ENCODE results near the gene SIK2. TPM values are rescaled to one million over a fixed set of nuclear protein-coding genes. Genes with fewer than 3 reads are reported as not detected.

The SIK2 gene
- polyA plus RNA-seq, 1 experiment: 23.4 TPM

GRCh38 chr11:111672949-111673348 is 70.7 kb downstream of the SIK2 start:
- no peaks in the 10 kb centered on the region for H3K27me3 ChIP-seq (ENCODE audit: control insufficient read depth, insufficient read depth, low read length)
- POLR2A ChIA-PET: no interaction called here
- CTCF ChIA-PET: interaction anchor here (0.6 to 1.0 kb wide), 2 partner anchors 68 to 359 kb away, joined by 3 to 4 read pairs; no protein-coding TSS in a partner anchor
- H3K4me3 ChIP-seq (ENCODE audit: low read depth, low read length): no peak overlapping the region
- no peak for TF ChIP-seq CTCF (IDR thresholded peaks at IDR 0.05; ENCODE audit: low read depth, low read length)
- DNase-seq (ENCODE audit: low read depth, low spot score): no peak
- no peak overlapping the region for H3K27ac ChIP-seq (ENCODE audit: low read depth, low read length)
- H3K9me3 ChIP-seq (ENCODE audit: control insufficient read depth, insufficient read depth, low read length): no peaks in the 10 kb centered on the region

- DNase-seq (ENCODE audit: low read depth, low spot score): no peak
- no peaks in the 10 kb centered on the region for H3K9me3 ChIP-seq (ENCODE audit: control insufficient read depth, insufficient read depth, low read length)
- no peaks in the 10 kb centered on the region for H3K27me3 ChIP-seq (ENCODE audit: control insufficient read depth, insufficient read depth, low read length)
- POLR2A ChIA-PET: no interaction called here
- no peak overlapping the region for H3K27ac ChIP-seq (ENCODE audit: low read depth, low read length)
- CTCF ChIA-PET: no interaction called here
- no peak for TF ChIP-seq CTCF (IDR thresholded peaks at IDR 0.05; ENCODE audit: low read depth, low read length)
- H3K4me3 ChIP-seq (ENCODE audit: low read depth, low read length): no peak overlapping the region
These were observed 72.7 kb downstream of the SIK2 start for GRCh38 chr11:111674941-111675340.

GRCh38 chr11:111675891-111676290 is 73.6 kb downstream of the SIK2 start:
- no peak for TF ChIP-seq CTCF (IDR thresholded peaks at IDR 0.05; ENCODE audit: low read depth, low read length)
- no peak overlapping the region for H3K27ac ChIP-seq (ENCODE audit: low read depth, low read length)
- POLR2A ChIA-PET: no interaction called here

GRCh38 chr11:111676878-111677585 is 74.8 kb downstream of the SIK2 start:
- no peak for TF ChIP-seq CTCF (IDR thresholded peaks at IDR 0.05; ENCODE audit: low read depth, low read length)
- Histone ChIP-seq H3K27me3 (ENCODE audit: control insufficient read depth, insufficient read depth, low read length) (no peaks in the 10 kb centered on the region), H3K27ac (ENCODE audit: low read depth, low read length) (no peak overlapping the region), H3K4me3 (ENCODE audit: low read depth, low read length) (no peak overlapping the region), H3K9me3 (ENCODE audit: control insufficient read depth, insufficient read depth, low read length) (no peaks in the 10 kb centered on the region)
- CTCF ChIA-PET: interaction anchor here (0.6 kb wide), 1 partner anchor 59 kb away, joined by 3 read pairs; no protein-coding TSS in a partner anchor
- no peak for DNase-seq (ENCODE audit: low read depth, low spot score)
- POLR2A ChIA-PET: interaction anchor here (1.3 kb wide), 1 partner anchor 18 kb away, joined by 5 read pairs; no protein-coding TSS in a partner anchor

More at GRCh38 chr11:111675891-111676290, 73.6 kb downstream of the SIK2 start:
- no peak overlapping the region for H3K4me3 ChIP-seq (ENCODE audit: low read depth, low read length)
- CTCF ChIA-PET: no interaction called here
- H3K9me3 ChIP-seq (ENCODE audit: control insufficient read depth, insufficient read depth, low read length): no peaks in the 10 kb centered on the region
- no peak for DNase-seq (ENCODE audit: low read depth, low spot score)
- H3K27me3 ChIP-seq (ENCODE audit: control insufficient read depth, insufficient read depth, low read length): no peaks in the 10 kb centered on the region

- TF ChIP-seq CTCF (IDR thresholded peaks at IDR 0.05; ENCODE audit: low read depth, low read length): no peak
- POLR2A ChIA-PET: interaction anchor here (1.1 kb wide), 1 partner anchor 14 kb away, joined by 3 read pairs; no protein-coding TSS in a partner anchor
- Histone ChIP-seq H3K27ac (ENCODE audit: low read depth, low read length) (no peak overlapping the region), H3K27me3 (ENCODE audit: control insufficient read depth, insufficient read depth, low read length) (no peaks in the 10 kb centered on the region), H3K4me3 (ENCODE audit: low read depth, low read length) (no peak overlapping the region), H3K9me3 (ENCODE audit: control insufficient read depth, insufficient read depth, low read length) (no peaks in the 10 kb centered on the region)
- CTCF ChIA-PET: interaction anchor here (0.8 to 1.5 kb wide), 3 partner anchors 16 to 76 kb away, joined by 3 to 5 read pairs (median 3); no protein-coding TSS in a partner anchor
- DNase-seq (ENCODE audit: low read depth, low spot score): no peak
These were observed 78.4 kb downstream of the SIK2 start for GRCh38 chr11:111680486-111681175.
